Activated naive CD4-positive, alpha-beta T cell treated with anti-CD3 and anti-CD28 coated beads for 36 hours (primary cell): ENCODE results near the gene LRRC45. TPM values are rescaled to one million over a fixed set of nuclear protein-coding genes. Genes with fewer than 3 reads are reported as not detected.
A peak's percentile ranks its signal among the peaks of the same experiment; 100 is the strongest.

ENCODE experiments used
- CTCF ChIA-PET: fragments of 350-600 bp; sonication (Branson Sonifier 250); formaldehyde crosslinking; loops from one replicate; lab custom pipeline; 2021; ENCODE audit warnings: antibody characterized with exemption; lab: Charles Lee
- DNase-seq: peaks from one replicate; pipeline ENCODE4 v3.0.0-alpha.2; 2020
- H3K27ac Mint-ChIP-seq: one replicate; pipeline ENCODE4 v1.8.0; 2021; ENCODE audit warnings: mild to moderate bottlenecking, mixed read lengths
- H3K27me3 Mint-ChIP-seq: one replicate; pipeline ENCODE4 v1.8.0; 2021; ENCODE audit warnings: low read depth, mixed read lengths
- H3K36me3 Mint-ChIP-seq: one replicate; pipeline ENCODE4 v1.8.0; 2021; ENCODE audit warnings: low read depth, mixed read lengths
- H3K4me1 Mint-ChIP-seq: one replicate; pipeline ENCODE4 v1.8.0; 2021; ENCODE audit warnings: low read depth, mixed read lengths
- H3K4me3 Mint-ChIP-seq: one replicate; pipeline ENCODE4 v1.8.0; 2021; ENCODE audit warnings: mild to moderate bottlenecking, moderate library complexity, mixed read lengths
- H3K9me3 Mint-ChIP-seq: one replicate; pipeline ENCODE4 v1.8.0; 2021; ENCODE audit warnings: mixed read lengths
- intact Hi-C: fragments of 100-400 bp; cut with micrococcal nuclease; formaldehyde crosslinking; loops from one replicate; pipeline ENCODE4 v1.15.1; 2023
- total RNA-seq, 2 experiments: library from RNA; stranded (reverse); gene quantifications; one replicate each; pipeline ENCODE4 v1.2.3, GENCODE V29; 2021

The LRRC45 gene
- total RNA-seq, 2 experiments from 2014 or later = 12.0 to 12.5 TPM

- Mint-ChIP-seq H3K36me3 (peaks cover 6% of the 10 kb centered on the region), H3K4me1 (peaks cover 10% of the 10 kb centered on the region), H3K4me3 (no peak overlapping the region), H3K27me3 (no peaks in the 10 kb centered on the region), H3K9me3 (no peaks in the 10 kb centered on the region), H3K27ac (no peak overlapping the region)
- DNase-seq = no peak
- intact Hi-C loops = loop anchor here (10.0 kb wide), 1 partner anchor 513 kb away; the partner anchor contains the start of gene ACTG1
- CTCF ChIA-PET = interaction anchor here (2.5 to 3.3 kb wide), 2 partner anchors 8 to 9 kb away, joined by 6 to 23 read pairs; partner anchors contain the start of gene DCXR
Observed at GRCh38 chr17:82028246-82028645, 5.1 kb downstream of the LRRC45 start.

DNA sequence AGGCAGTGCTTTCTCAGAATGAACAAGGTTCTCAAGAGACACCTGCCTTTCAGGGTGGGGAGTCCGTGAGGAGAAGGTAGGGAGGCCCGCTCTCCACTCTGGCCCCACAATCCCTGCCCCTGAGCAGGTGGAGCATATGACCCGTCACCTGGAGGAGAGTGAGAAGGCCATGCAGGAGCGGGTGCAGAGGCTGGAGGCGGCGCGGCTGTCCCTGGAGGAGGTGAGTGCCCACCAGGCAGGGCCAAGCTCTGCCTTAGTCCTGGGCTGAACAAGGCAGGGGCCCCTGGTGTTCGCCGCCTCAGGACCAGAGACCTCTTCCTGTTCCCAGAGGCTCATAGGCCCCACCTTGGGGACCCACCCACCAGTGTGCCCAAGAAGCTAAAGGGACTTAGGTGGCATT is 5.9 kb downstream of the LRRC45 start:
- H3K36me3 Mint-ChIP-seq = peaks cover 6% of the 10 kb centered on the region
- H3K27ac Mint-ChIP-seq = no peak overlapping the region
- H3K4me1 Mint-ChIP-seq = peaks cover 6% of the 10 kb centered on the region
- H3K27me3 Mint-ChIP-seq = no peaks in the 10 kb centered on the region
- no peak overlapping the region for H3K4me3 Mint-ChIP-seq
- CTCF ChIA-PET = interaction anchor here (2.0 to 3.3 kb wide), 4 partner anchors 8 to 126 kb away, joined by 6 to 23 read pairs (median 18); partner anchors contain the start of genes DCXR and NOTUM
- DNase-seq = no peak
- no peaks in the 10 kb centered on the region for H3K9me3 Mint-ChIP-seq
- intact Hi-C loops = loop anchor here (10.0 kb wide), 1 partner anchor 514 kb away; the partner anchor contains the start of gene ACTG1

DNA sequence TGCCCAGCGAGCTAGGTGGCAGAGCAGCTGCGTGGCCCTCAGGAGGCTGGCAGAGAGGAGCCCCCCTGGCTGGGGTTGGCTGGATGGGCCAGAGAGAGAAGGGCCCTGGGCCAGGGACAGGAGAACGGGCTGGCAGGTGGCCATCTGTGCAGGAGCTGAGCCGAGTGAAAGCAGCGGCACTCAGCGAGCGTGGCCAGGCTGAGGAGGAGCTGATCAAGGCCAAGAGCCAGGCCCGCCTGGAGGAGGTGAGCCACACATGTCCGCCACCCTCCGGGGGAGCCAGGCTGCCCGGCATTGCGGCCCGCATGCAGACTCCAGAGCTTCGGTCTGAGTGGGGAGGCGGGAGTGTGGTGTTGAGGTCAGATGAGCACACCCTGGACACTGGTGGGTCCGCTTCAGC is 6.3 kb downstream of the LRRC45 start:
- no peak overlapping the region for H3K27ac Mint-ChIP-seq
- DNase-seq = no peak
- H3K27me3 Mint-ChIP-seq = no peaks in the 10 kb centered on the region
- CTCF ChIA-PET = interaction anchor here (0.5 to 3.3 kb wide), 10 partner anchors 8 to 321 kb away, joined by 3 to 23 read pairs (median 8); partner anchors contain the start of genes DCXR, DUS1L and NOTUM
- H3K4me1 Mint-ChIP-seq = peaks cover 3% of the 10 kb centered on the region
- peaks cover 6% of the 10 kb centered on the region for H3K36me3 Mint-ChIP-seq
- H3K4me3 Mint-ChIP-seq = no peak overlapping the region
- intact Hi-C loops = loop anchor here (10.0 kb wide), 1 partner anchor 515 kb away; the partner anchor contains the start of gene ACTG1
- H3K9me3 Mint-ChIP-seq = no peaks in the 10 kb centered on the region

DNA sequence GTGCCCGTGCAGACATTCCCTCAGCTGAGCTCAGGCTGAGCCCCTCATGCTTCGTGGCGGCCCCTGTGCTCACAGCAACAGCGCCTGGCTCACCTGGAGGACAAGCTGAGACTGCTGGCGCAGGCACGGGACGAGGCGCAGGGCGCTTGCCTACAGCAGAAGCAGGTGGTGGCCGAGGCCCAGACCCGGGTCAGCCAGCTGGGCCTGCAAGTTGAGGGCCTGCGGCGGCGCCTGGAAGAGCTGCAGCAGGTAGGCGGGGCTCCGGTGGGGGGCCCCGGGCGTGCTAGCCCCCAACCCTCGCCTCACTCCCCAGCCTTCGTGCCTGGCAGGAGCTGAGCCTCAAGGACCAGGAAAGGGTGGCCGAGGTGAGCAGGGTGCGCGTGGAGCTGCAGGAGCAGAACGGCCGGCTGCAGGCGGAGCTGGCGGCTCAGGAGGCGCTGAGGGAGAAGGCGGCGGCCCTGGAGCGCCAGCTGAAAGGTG is 6.9 kb downstream of the LRRC45 start:
- H3K9me3 Mint-ChIP-seq = no peaks in the 10 kb centered on the region
- CTCF ChIA-PET = interaction anchor here (0.5 to 3.3 kb wide), 18 partner anchors 8 to 466 kb away, joined by 3 to 23 read pairs (median 5); partner anchors contain the start of genes DCXR, DUS1L and NOTUM
- intact Hi-C loops = loop anchor here (1.0 to 10.0 kb wide), 5 partner anchors 68 to 515 kb away; partner anchors contain the start of genes ACTG1, FASN and TEX19
- DNase-seq = no peak
- H3K4me3 Mint-ChIP-seq = no peak overlapping the region
- peaks cover 3% of the 10 kb centered on the region for H3K4me1 Mint-ChIP-seq
- H3K36me3 Mint-ChIP-seq = peaks cover 6% of the 10 kb centered on the region
- H3K27me3 Mint-ChIP-seq = no peaks in the 10 kb centered on the region
- no peak overlapping the region for H3K27ac Mint-ChIP-seq

DNA sequence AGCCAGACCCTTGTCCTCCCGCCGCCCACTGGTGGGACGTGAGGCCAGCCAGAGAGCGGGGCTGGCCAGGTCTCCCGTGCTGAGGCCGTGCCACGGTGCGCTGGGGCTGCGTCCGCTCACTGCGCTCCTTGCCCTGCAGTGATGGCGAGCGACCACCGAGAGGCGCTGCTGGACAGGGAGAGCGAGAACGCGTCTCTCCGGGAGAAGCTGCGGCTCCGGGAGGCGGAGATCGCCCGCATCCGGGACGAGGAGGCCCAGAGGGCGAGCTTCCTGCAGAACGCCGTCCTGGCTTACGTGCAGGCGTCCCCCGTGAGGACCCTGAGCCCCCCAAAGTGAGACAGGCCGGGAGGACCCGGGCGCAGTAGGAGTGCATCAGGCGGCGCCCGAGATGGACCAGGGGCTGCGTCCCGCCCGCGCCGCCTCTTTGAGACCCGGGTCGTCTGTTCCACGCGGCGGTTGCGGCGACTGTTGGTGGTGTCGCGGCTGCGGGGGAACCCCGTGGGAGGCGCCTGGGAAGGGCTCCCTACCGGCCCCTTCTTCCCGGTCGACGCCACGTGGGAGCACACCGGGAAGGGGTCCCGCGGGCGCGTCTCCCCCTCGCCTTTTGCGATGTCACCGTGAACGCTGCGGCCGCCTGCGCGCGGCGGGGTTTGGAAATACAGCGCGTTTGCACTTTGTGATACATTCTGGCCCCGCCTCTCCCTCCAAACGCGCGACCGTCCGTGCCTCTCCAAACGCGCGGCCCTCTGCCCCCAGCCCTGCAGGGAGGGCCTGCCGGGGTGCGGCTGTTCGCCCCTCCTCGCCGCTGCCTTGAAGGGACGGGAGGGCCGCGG is 7.6 kb downstream of the LRRC45 start:
- H3K27me3 Mint-ChIP-seq = no peaks in the 10 kb centered on the region
- intact Hi-C loops = loop anchor here (1.0 to 10.0 kb wide), 4 partner anchors 68 to 384 kb away; partner anchors contain the start of genes FASN and TEX19
- H3K4me3 Mint-ChIP-seq = peak overlapping the region; percentile 76
- CTCF ChIA-PET = interaction anchor here (0.6 to 3.3 kb wide), 22 partner anchors 10 to 466 kb away, joined by 3 to 23 read pairs (median 4); partner anchors contain the start of genes DUS1L and NOTUM
- no peaks in the 10 kb centered on the region for H3K9me3 Mint-ChIP-seq
- no peak overlapping the region for H3K27ac Mint-ChIP-seq
- DNase-seq = peak; percentile 90
- peaks cover 8% of the 10 kb centered on the region for H3K4me1 Mint-ChIP-seq
- peaks cover 6% of the 10 kb centered on the region for H3K36me3 Mint-ChIP-seq

GRCh38 chr17:82031303-82031884 is 8.3 kb downstream of the LRRC45 start, which contains the start of gene RAC3:
TSS of gene RAC3 (plus strand) at chr17:82031678. CDS start at chr17:82031762, 84 bp downstream.
- CTCF ChIA-PET = interaction anchor here (0.9 to 2.5 kb wide), 4 partner anchors 9 to 121 kb away, joined by 3 to 16 read pairs (median 5); partner anchors contain the start of gene NOTUM
- H3K27me3 Mint-ChIP-seq = no peaks in the 10 kb centered on the region
- intact Hi-C loops = loop anchor here (10.0 kb wide), 1 partner anchor 323 kb away; the partner anchor contains the start of gene TEX19
- peak within 1 kb of the TSS; percentile 76 for H3K4me3 Mint-ChIP-seq
- H3K4me1 Mint-ChIP-seq = peaks cover 13% of the 10 kb centered on the region
- H3K27ac Mint-ChIP-seq = no peak within 1 kb of the TSS
- DNase-seq = no peak
- H3K9me3 Mint-ChIP-seq = no peaks in the 10 kb centered on the region
- H3K36me3 Mint-ChIP-seq = peaks cover 8% of the 10 kb centered on the region

- DNase-seq = peak; percentile 50
- H3K4me1 Mint-ChIP-seq = peaks cover 14% of the 10 kb centered on the region
- intact Hi-C loops = loop anchor here (1.0 to 10.0 kb wide), 2 partner anchors 9 to 323 kb away; partner anchors contain the start of genes LRRC45 and TEX19
- no peak overlapping the region for H3K27ac Mint-ChIP-seq
- H3K9me3 Mint-ChIP-seq = no peaks in the 10 kb centered on the region
- CTCF ChIA-PET = interaction anchor here (1.1 to 1.5 kb wide), 2 partner anchors 9 to 73 kb away, joined by 4 to 5 read pairs; partner anchors contain the start of genes CENPX and LRRC45
- peaks cover 6% of the 10 kb centered on the region for H3K36me3 Mint-ChIP-seq
- peak overlapping the region; percentile 43 for H3K4me3 Mint-ChIP-seq
- H3K27me3 Mint-ChIP-seq = no peaks in the 10 kb centered on the region
Observed at GRCh38 chr17:82031885-82032627, 9.0 kb downstream of the LRRC45 start.

DNA sequence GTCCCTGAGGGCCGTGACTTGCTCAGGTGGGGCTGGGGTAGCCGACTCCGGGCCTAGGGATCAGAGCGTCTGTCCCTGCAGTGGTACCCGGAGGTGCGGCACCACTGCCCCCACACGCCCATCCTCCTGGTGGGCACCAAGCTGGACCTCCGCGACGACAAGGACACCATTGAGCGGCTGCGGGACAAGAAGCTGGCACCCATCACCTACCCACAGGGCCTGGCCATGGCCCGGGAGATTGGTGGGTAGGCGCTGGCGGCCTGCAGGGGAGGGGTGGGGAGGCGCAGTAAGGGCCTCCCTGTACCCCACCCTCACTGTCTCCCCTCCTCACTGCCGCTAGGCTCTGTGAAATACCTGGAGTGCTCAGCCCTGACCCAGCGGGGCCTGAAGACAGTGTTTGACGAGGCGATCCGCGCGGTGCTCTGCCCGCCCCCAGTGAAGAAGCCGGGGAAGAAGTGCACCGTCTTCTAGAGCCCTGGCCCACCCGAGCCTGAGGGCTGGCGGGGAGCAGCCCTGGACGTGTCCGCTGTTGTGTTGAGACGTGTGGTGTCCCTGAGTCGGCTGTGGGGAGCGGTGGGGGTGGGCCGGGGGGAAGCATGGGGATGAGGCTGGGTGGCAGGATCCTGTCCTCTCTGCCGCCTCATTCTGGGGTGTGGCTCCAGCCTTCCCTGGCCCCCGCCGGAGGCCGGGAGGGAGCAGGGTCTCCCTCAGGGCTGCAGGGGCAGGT is 10.4 kb downstream of the LRRC45 start:
- Mint-ChIP-seq H3K9me3 (no peaks in the 10 kb centered on the region), H3K27me3 (no peaks in the 10 kb centered on the region), H3K36me3 (peaks cover 5% of the 10 kb centered on the region), H3K4me1 (peaks cover 20% of the 10 kb centered on the region), H3K4me3 (no peak overlapping the region), H3K27ac (no peak overlapping the region)
- intact Hi-C loops = loop anchor here (10.0 kb wide), 1 partner anchor 321 kb away; the partner anchor contains the start of gene TEX19
- CTCF ChIA-PET = interaction anchor here (1.5 to 2.3 kb wide), 2 partner anchors 10 to 120 kb away, joined by 4 to 6 read pairs; partner anchors contain the start of genes CENPX and LRRC45
- no peak for DNase-seq

DNA sequence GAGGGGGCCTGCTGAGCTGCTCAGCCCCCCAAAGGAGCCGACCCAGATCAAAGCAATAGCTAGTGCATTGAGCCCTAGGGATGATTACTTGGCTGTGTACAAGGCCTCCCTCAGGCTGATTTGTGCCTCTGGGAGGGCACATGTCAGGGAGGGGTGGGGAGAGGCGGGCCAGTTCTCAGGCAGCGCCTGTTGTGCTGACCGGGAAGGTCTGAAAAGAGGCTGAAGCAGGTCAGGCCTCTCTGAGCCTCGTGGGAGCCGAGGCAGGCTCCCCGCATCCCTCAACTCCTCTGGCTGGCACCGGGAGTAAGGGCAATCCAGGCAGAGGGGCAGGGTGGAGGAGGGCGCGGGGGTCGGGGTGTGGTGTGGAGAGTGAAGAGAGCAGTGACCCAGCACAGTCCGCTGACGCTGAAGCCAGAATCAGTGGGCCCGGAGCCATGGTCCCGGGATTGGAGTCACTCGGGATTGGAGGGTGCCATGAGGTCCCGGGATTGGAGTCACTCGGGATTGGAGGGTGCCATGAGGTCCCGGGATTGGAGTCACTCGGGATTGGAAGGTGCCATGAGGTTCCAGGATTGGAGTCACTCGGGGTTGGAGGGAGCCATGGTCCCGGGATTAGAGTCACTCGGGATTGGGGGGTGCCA is 11.4 kb downstream of the LRRC45 start:
- Mint-ChIP-seq H3K27ac (no peak overlapping the region), H3K9me3 (no peaks in the 10 kb centered on the region), H3K4me3 (no peak overlapping the region), H3K27me3 (no peaks in the 10 kb centered on the region), H3K36me3 (peaks cover 5% of the 10 kb centered on the region), H3K4me1 (peaks cover 25% of the 10 kb centered on the region)
- CTCF ChIA-PET = interaction anchor here (2.1 to 2.3 kb wide), 2 partner anchors 75 to 120 kb away, joined by 6 to 7 read pairs; no protein-coding TSS in a partner anchor
- DNase-seq = no peak
- intact Hi-C loops = loop anchor here (10.0 kb wide), 1 partner anchor 320 kb away; the partner anchor contains the start of gene TEX19

DNA sequence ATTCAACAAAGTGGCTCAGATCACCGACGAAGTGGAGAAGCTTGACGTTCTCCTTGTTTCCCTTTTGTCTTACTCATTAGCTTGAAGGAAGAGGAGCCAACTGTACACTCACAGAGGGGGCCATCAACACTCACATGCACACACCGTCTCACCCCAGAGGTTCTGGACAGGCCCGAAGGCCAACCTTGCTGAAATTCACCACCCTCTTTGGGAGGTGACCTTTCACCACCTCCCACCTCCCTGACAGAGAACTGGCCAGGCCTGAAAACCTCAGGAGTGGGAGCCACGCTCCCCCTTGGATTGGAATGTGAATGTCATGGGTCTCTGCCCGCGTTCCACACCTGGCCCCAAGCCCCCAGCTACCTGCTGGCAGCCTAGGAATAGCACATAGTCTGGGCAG is 12.4 kb downstream of the LRRC45 start:
- H3K4me3 Mint-ChIP-seq = peak overlapping the region; percentile 85

More for the DNA sequence above, 12.4 kb downstream of the LRRC45 start:
- Mint-ChIP-seq H3K27me3 (no peaks in the 10 kb centered on the region), H3K4me1 (peaks cover 22% of the 10 kb centered on the region), H3K36me3 (peaks cover 2% of the 10 kb centered on the region), H3K9me3 (no peaks in the 10 kb centered on the region), H3K27ac (no peak overlapping the region)
- CTCF ChIA-PET = interaction anchor here (2.1 kb wide), 1 partner anchor 76 kb away, joined by 7 read pairs; no protein-coding TSS in a partner anchor
- no peak for DNase-seq
- intact Hi-C loops = loop anchor here (10.0 kb wide), 1 partner anchor 319 kb away; the partner anchor contains the start of gene TEX19
